Upper lobe of left lung (tissue), 6 donors: Measurements from ENCODE around the gene TMC7. TPM values are rescaled to one million over a fixed set of nuclear protein-coding genes. Genes with fewer than 3 reads are reported as not detected.
A peak's percentile ranks its signal among the peaks of the same experiment; 100 is the strongest.

Experiments used
- ATAC-seq, 2 donors: fragments of 200-7000 bp; cut with Tn5 transposase; one replicate each; pipeline ENCODE4 v1.9.1; 2022; ENCODE audit warnings: mild to moderate bottlenecking in 2 of 2, moderate library complexity in 2 of 2; ENCODE audit not compliant: low FRiP score in 2 of 2
- DNase-seq, 2 donors: peaks; one replicate each; pipeline ENCODE4 v3.0.0-alpha.2; 2019 to 2020
- H3K27ac ChIP-seq, 4 donors: fragments of 200-600 bp; sonication (generic); one replicate each; pipeline ENCODE4 v1.5.1; 2016 to 2019
- H3K27me3 ChIP-seq, 4 donors: fragments of 200-600 bp; sonication (generic); one replicate each; pipeline ENCODE4 v1.5.1; 2017 to 2019
- H3K36me3 ChIP-seq, 4 donors: fragments of 200-600 bp; sonication (generic); one replicate each; pipeline ENCODE4 v1.5.1; 2016 to 2019
- H3K4me1 ChIP-seq, 4 donors: fragments of 200-600 bp; sonication (generic); one replicate each; pipeline ENCODE4 v1.5.1; 2018 to 2019
- H3K4me3 ChIP-seq, 4 donors: fragments of 200-600 bp; sonication (generic); one replicate each; pipeline ENCODE4 v1.5.1; 2017 to 2019; ENCODE audit warnings: mild to moderate bottlenecking in 2 of 4, moderate library complexity in 1 of 4
- H3K9me3 ChIP-seq, 4 donors: fragments of 200-600 bp; sonication (generic); one replicate each; pipeline ENCODE4 v1.5.1; 2018 to 2019
- EP300 ChIP-seq, 4 donors: sonication (generic); formaldehyde crosslinking; IDR thresholded peaks; one replicate each; pipeline ENCODE4 v1.5.1; 2017; ENCODE audit warnings: antibody characterized with exemption in 4 of 4, control low read depth in 2 of 4
- POLR2A ChIP-seq, 4 donors: fragments of 450-650 bp; IDR thresholded peaks; one replicate each; pipeline ENCODE4 v1.5.1; 2016 to 2017; ENCODE audit warnings: antibody characterized with exemption in 4 of 4, mild to moderate bottlenecking in 2 of 4
- POLR2AphosphoS5 ChIP-seq, 2 donors: sonication (generic); formaldehyde crosslinking; IDR thresholded peaks; one replicate each; pipeline ENCODE4 v1.5.1; 2017; ENCODE audit warnings: antibody characterized with exemption in 2 of 2
- WGBS, 2 donors: methylation state at CpG; one replicate each; pipeline ENCODE4 v1.1.5; 2017 to 2018; 5-methylcytosine and 5-hydroxymethylcytosine counted together
- total RNA-seq, 6 donors: library from RNA; depleted of rRNA in 4 of 6; stranded (reverse); fragments of >200 nt in 4 of 6; gene quantifications; one replicate each; pipeline versions ENCODE4 v1.1.0 to v1.2.1, GENCODE V29; 2016 to 2021
- TF ChIP-seq, protein P1 (sequence below), 6 experiments: fragments of 450-650 bp in 4 of 6; fragments of 200-600 bp in 2 of 6; sonication (generic) in 2 of 6; IDR thresholded peaks; one replicate each; pipeline ENCODE4 v1.5.1; 2016 to 2019; ENCODE audit warnings: antibody characterized with exemption in 6 of 6
- donor health status: DM: no; HTN: no; CAD: no; lungs with moderate emphysema.
- donor health status: DM: no; HTN: yes; CAD: no; lungs with severe emphysema.

The TMC7 gene
- total RNA-seq, result 10 to 100 TPM in 1 of 6 donors, 1 to 10 TPM in 5; 4.5 to 11.5 (median 5.9) TPM

DNA sequence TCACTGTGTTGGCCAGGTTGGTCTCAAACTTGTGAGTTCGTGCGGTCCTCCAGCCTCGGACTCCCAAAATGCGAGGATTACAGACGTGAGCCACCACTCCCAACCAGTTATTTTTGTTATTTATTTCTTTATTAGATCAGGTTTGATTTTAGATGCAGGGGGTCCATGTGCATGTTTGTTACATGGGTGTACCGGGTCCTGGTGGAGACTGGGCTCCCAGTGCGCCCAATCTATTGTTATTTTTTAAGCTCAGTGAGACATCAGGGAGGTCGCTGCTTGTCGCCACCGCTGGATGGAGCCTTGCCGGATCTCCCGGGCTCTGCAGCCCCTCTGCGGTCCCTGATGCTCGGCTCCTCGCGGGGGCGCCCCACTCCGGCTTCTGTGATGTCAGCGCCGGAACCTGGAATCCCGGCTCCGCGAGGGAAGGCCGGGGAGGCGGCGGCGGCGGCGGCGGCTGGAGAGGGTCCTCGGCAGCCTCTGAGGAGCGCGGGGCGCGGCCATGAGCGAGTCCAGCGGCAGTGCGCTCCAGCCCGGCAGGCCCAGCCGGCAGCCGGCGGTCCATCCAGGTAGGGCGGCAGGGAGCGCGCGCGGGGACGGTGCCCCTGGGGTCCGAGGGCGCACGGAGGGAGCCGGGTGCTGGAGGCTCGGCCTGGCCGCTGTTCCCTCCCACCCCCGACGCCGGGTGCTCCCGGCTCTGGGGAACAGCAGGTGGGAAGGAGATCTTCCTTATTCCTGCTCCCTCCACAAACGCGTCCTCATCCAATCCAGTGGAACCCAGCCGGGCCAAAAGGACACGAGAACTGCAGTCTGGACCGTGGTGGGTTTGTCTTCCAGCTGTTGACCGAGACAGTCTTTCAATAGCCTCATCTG, at the start of gene TMC7:
Gene TMC7 (plus strand): TSS at position 370 of the 870 bp plus-strand sequence. CDS start 130 bp downstream, at position 500.
- peak within 1 kb of the TSS; percentile 24 to 69 (median 65) for H3K4me3 ChIP-seq
- TF ChIP-seq POLR2A (IDR thresholded peaks at IDR 0.05), result peak in 2 of 4 donors; percentile 54 to 56
- TF ChIP-seq EP300 (IDR thresholded peaks at IDR 0.05), result no peak
- TF ChIP-seq POLR2AphosphoS5 (IDR thresholded peaks at IDR 0.05), result no peak
- TF ChIP-seq, protein P1, sequence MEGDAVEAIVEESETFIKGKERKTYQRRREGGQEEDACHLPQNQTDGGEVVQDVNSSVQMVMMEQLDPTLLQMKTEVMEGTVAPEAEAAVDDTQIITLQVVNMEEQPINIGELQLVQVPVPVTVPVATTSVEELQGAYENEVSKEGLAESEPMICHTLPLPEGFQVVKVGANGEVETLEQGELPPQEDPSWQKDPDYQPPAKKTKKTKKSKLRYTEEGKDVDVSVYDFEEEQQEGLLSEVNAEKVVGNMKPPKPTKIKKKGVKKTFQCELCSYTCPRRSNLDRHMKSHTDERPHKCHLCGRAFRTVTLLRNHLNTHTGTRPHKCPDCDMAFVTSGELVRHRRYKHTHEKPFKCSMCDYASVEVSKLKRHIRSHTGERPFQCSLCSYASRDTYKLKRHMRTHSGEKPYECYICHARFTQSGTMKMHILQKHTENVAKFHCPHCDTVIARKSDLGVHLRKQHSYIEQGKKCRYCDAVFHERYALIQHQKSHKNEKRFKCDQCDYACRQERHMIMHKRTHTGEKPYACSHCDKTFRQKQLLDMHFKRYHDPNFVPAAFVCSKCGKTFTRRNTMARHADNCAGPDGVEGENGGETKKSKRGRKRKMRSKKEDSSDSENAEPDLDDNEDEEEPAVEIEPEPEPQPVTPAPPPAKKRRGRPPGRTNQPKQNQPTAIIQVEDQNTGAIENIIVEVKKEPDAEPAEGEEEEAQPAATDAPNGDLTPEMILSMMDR (IDR thresholded peaks at IDR 0.05), result peak; percentile 57 to 87 (median 80)
- peak; percentile 90 to 95 for ATAC-seq
- H3K27ac ChIP-seq, result peak within 1 kb of the TSS; percentile 78 to 88 (median 79)
- H3K9me3 ChIP-seq, result no peaks in the 10 kb centered on the region
- H3K36me3 ChIP-seq, result no peaks in the 10 kb centered on the region
- peaks cover 0 to 7% (median 0%) of the 10 kb centered on the region in 4 donors for H3K27me3 ChIP-seq
- 9 to 26% methylated on average over 16 to 61 of the region's 64 CpGs for WGBS, 2 donors
- H3K4me1 ChIP-seq, result peaks cover 0 to 29% (median 10%) of the 10 kb centered on the region in 4 donors
- peak; percentile 89 to 95 for DNase-seq

DNA sequence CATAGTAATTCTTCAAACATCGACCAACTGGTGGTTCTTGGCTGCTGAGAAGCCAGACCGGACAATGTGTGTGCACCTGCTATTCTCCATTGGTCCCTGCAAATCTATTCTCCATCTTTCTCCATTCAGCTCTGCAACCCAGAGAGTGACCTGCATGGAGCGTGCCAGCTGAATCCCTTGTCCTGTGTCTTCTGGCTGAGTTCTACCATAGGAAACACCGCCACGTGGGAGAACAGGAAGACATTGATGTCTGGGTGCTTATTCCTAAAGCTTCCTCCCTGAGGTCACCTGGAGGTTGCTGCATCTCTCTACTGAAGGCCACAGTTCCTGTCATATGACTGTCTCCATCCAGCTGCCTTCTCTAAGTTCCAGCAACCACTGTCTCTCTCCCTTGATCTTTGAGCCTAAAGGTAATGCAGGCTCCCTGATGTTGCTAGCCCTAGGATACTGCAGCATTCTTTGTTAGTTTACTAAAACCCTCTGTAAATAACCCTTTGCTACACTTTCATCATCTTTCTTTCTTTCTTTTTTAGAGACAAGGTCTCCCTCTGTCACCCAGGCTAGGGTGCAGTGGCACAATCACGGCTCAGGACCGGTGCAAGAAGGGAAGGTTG, 46.9 kb upstream of the TMC7 start:
- Histone ChIP-seq H3K27me3 (no peaks in the 10 kb centered on the region), H3K4me1 (peaks cover 0 to under 1% (median 0%) of the 10 kb centered on the region in 4 donors), H3K9me3 (no peaks in the 10 kb centered on the region), H3K4me3 (no peak overlapping the region), H3K27ac (no peak overlapping the region), H3K36me3 (no peaks in the 10 kb centered on the region)
- TF ChIP-seq EP300 (IDR thresholded peaks at IDR 0.05) (no peak), POLR2AphosphoS5 (IDR thresholded peaks at IDR 0.05) (no peak), POLR2A (IDR thresholded peaks at IDR 0.05) (no peak)
- TF ChIP-seq, protein P1 (IDR thresholded peaks at IDR 0.05), result no peak
- ATAC-seq (no peak), DNase-seq (no peak)
- 77 to 82% methylated on average over 7 of the region's 7 CpGs for WGBS, 2 donors

DNA sequence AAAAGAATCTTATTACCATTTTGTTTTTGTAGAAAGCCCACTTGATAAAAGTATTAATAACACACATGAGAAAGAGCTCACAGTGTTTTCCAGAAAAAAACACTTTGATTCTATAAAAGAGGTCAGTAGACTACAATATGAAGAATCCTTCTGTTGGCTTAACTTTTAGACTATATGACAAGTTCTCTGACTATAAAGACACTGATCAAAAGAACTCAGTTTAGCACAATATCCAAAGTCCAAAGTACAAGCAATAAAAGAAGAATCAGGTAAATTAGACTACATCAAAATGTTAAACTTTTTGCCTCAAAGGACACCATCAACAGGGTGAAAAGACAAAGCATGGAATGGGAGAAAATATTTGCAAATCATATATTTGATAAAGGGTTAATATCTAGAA, 46.3 kb upstream of the TMC7 start:
- no peak for TF ChIP-seq POLR2AphosphoS5 (IDR thresholded peaks at IDR 0.05)
- TF ChIP-seq EP300 (IDR thresholded peaks at IDR 0.05), result no peak
- TF ChIP-seq, protein P1 (IDR thresholded peaks at IDR 0.05), result no peak
- no peak for TF ChIP-seq POLR2A (IDR thresholded peaks at IDR 0.05)
- Histone ChIP-seq H3K9me3 (no peaks in the 10 kb centered on the region), H3K4me3 (no peak overlapping the region), H3K27ac (no peak overlapping the region), H3K4me1 (peaks cover 0 to 4% (median 0%) of the 10 kb centered on the region in 4 donors), H3K36me3 (no peaks in the 10 kb centered on the region), H3K27me3 (no peaks in the 10 kb centered on the region)
- ATAC-seq (no peak), DNase-seq (no peak)

DNA sequence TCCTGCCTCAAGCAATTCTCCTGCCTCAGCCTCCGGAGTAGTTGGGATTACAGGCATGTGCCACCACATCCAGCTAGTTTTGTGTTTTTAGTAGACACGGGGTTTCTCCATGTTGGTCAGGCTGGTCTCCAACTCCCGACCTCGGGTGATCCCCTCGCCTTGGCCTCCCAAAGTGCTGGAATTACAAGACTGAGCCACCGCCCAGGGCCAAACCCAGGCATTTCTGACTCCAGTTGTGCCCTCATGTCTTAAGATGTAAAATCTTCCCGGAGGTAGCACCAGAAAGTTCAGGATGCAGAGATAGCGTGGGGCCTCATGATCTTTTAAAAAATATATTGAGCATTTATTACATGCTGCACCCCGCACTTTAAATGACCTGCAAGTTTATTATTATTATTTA, 44.7 kb upstream of the TMC7 start:
- ATAC-seq (no peak), DNase-seq (no peak)
- no peak for TF ChIP-seq POLR2AphosphoS5 (IDR thresholded peaks at IDR 0.05)
- TF ChIP-seq, protein P1 (IDR thresholded peaks at IDR 0.05), result no peak
- no peak for TF ChIP-seq EP300 (IDR thresholded peaks at IDR 0.05)
- TF ChIP-seq POLR2A (IDR thresholded peaks at IDR 0.05), result no peak
- H3K4me3 ChIP-seq, result no peak overlapping the region
- H3K27me3 ChIP-seq, result no peaks in the 10 kb centered on the region
- 96 to 97% methylated on average over 9 of the region's 9 CpGs for WGBS, 2 donors
- no peak overlapping the region for H3K27ac ChIP-seq
- H3K4me1 ChIP-seq, result peaks cover 0 to 4% (median 0%) of the 10 kb centered on the region in 4 donors
- H3K36me3 ChIP-seq, result no peaks in the 10 kb centered on the region
- no peaks in the 10 kb centered on the region for H3K9me3 ChIP-seq
